IMR-90 (cell line): Measurements from ENCODE around the gene ITGA1. TPM values are rescaled to one million over a fixed set of nuclear protein-coding genes. Genes with fewer than 3 reads are reported as not detected.
A peak's percentile ranks its signal among the peaks of the same experiment; 100 is the strongest.

Source experiments
- ATAC-seq: fragments of 200-7000 bp; cut with Tn5 transposase; 2 replicates; pipeline ENCODE4 v1.9.1; 2020; ENCODE audit warnings: low read depth, mild to moderate bottlenecking, moderate library complexity
- BruUV-seq: library from RNA; stranded (reverse); fragments of 400-500 nt; replicated peaks from 2 replicates; lab custom pipeline; 2021; lab: Mats Ljungman, UMichigan
- CTCF ChIA-PET: fragments of 300-600 bp; formaldehyde crosslinking; extraction: SDS; loops from one replicate; lab custom pipeline; 2021; ENCODE audit warnings: antibody characterized with exemption; lab: Yijun Ruan, JAX
- POLR2A ChIA-PET: fragments of 300-600 bp; sonication (Branson Sonifier 250); formaldehyde crosslinking; loops from one replicate; lab custom pipeline; 2022; ENCODE audit warnings: antibody characterized with exemption; ENCODE audit not compliant: unreplicated experiment; lab: Charles Lee
- DNase-seq: peaks from one replicate; pipeline ENCODE4 v3.0.0; 2013
- H2AFZ ChIP-seq: replicated peaks from 2 replicates; pipeline ENCODE3; 2013; ENCODE audit warnings: low read length, mild to moderate bottlenecking; ENCODE audit not compliant: poor library complexity
- H2AK5ac ChIP-seq: 2 replicates; pipeline ENCODE4 v1.6.1; 2013; ENCODE audit warnings: low read depth, low read length, inconsistent platforms
- H2AK9ac ChIP-seq: replicated peaks from 2 replicates; pipeline ENCODE3; 2013; ENCODE audit warnings: mild to moderate bottlenecking, low read depth, low read length, moderate library complexity; ENCODE audit not compliant: poor library complexity
- H2BK120ac ChIP-seq: 2 replicates; pipeline ENCODE4 v1.6.1; 2013; ENCODE audit warnings: low read depth, low read length, inconsistent platforms
- H2BK15ac ChIP-seq: 3 replicates; pipeline ENCODE4 v1.6.1; 2013; ENCODE audit warnings: low read depth, low read length, inconsistent platforms
- H2BK20ac ChIP-seq: 2 replicates; pipeline ENCODE4 v1.6.1; 2013; ENCODE audit warnings: low read depth, mild to moderate bottlenecking, inconsistent platforms, low read length, moderate library complexity
- H2BK5ac ChIP-seq: 2 replicates; pipeline ENCODE4 v1.6.1; 2013; ENCODE audit warnings: mild to moderate bottlenecking, low read depth, low read length, inconsistent platforms; ENCODE audit not compliant: poor library complexity, severe bottlenecking
- H3K14ac ChIP-seq: replicated peaks from 2 replicates; pipeline ENCODE4 v1.6.1; 2013; ENCODE audit warnings: low read depth, low read length, inconsistent platforms
- H3K18ac ChIP-seq: 2 replicates; pipeline ENCODE4 v1.6.1; 2013; ENCODE audit warnings: low read depth, low read length, control low read depth
- H3K23ac ChIP-seq: 2 replicates; pipeline ENCODE4 v1.6.1; 2013; ENCODE audit warnings: low read depth, low read length, inconsistent platforms
- H3K27ac ChIP-seq: 2 replicates; pipeline ENCODE4 v1.5.1; 2013; ENCODE audit warnings: mild to moderate bottlenecking, control low read depth, low read length; ENCODE audit not compliant: insufficient read depth
- H3K27me3 ChIP-seq: 2 replicates; pipeline ENCODE4 v1.6.1; 2013; ENCODE audit warnings: low read length; ENCODE audit not compliant: control insufficient read depth, insufficient read depth
- H3K36me3 ChIP-seq: 2 replicates; pipeline ENCODE4 v1.6.1; 2013; ENCODE audit warnings: low read length, mixed read lengths; ENCODE audit not compliant: control insufficient read depth, insufficient read depth
- H3K4ac ChIP-seq: 2 replicates; pipeline ENCODE4 v1.6.1; 2013; ENCODE audit warnings: low read depth, low read length, inconsistent platforms
- H3K4me1 ChIP-seq: 2 replicates; pipeline ENCODE4 v1.6.1; 2013; ENCODE audit warnings: low read length, mixed read lengths; ENCODE audit not compliant: control insufficient read depth, insufficient read depth
- H3K4me2 ChIP-seq: 2 replicates; pipeline ENCODE4 v1.6.1; 2013; ENCODE audit warnings: low read depth, mild to moderate bottlenecking, control low read depth, low read length, moderate library complexity
- H3K4me3 ChIP-seq: 2 replicates; pipeline ENCODE4 v1.5.1; 2013; ENCODE audit warnings: low read depth, mild to moderate bottlenecking, control low read depth, low read length, moderate library complexity; ENCODE audit not compliant: insufficient read depth
- H3K56ac ChIP-seq: 2 replicates; pipeline ENCODE4 v1.6.1; 2013; ENCODE audit warnings: low read length, inconsistent platforms; ENCODE audit not compliant: insufficient read depth; ENCODE audit errors: extremely low read depth
- H3K79me1 ChIP-seq, 2 experiments: 2 replicates each; pipeline ENCODE4 v1.6.1; 2013; ENCODE audit warnings: low read length in 2 of 2, inconsistent platforms in 1 of 2, low read depth in 1 of 2
- H3K9ac ChIP-seq: 2 replicates; pipeline ENCODE4 v1.6.1; 2013; ENCODE audit warnings: low read depth, low read length, control low read depth
- H3K9me1 ChIP-seq: 2 replicates; pipeline ENCODE4 v1.6.1; 2013; ENCODE audit warnings: low read length, inconsistent platforms; ENCODE audit not compliant: insufficient read depth
- H3K9me3 ChIP-seq: 2 replicates; pipeline ENCODE4 v1.6.1; 2013; ENCODE audit warnings: low read length; ENCODE audit not compliant: control insufficient read depth, insufficient read depth
- H4K20me1 ChIP-seq: 2 replicates; pipeline ENCODE4 v1.6.1; 2013; ENCODE audit warnings: low read length, inconsistent platforms; ENCODE audit not compliant: insufficient read depth
- H4K5ac ChIP-seq: 2 replicates; pipeline ENCODE4 v1.6.1; 2013; ENCODE audit warnings: mild to moderate bottlenecking, low read depth, low read length, control low read depth
- H4K8ac ChIP-seq, 2 experiments: 2 replicates each; pipeline ENCODE4 v1.6.1; 2013; ENCODE audit warnings: low read depth in 2 of 2, low read length in 2 of 2, control low read depth in 1 of 2, inconsistent platforms in 1 of 2
- H4K91ac ChIP-seq: 2 replicates; pipeline ENCODE4 v1.6.1; 2013; ENCODE audit warnings: low read depth, low read length, inconsistent platforms; ENCODE audit not compliant: insufficient read depth
- CEBPB ChIP-seq: IDR thresholded peaks from 2 replicates; pipeline ENCODE4 v1.6.1; 2012; ENCODE audit warnings: low read depth, low read length, improper control_type of control experiment
- MAFK ChIP-seq: IDR thresholded peaks from 2 replicates; pipeline ENCODE4 v1.6.1; 2012; ENCODE audit warnings: low read depth, low read length, improper control_type of control experiment
- WGBS, 2 experiments: methylation state at CpG; one replicate each; pipeline versions ENCODE4 v1.1.5 to v1.1.7; 2013; ENCODE audit warnings: missing lambda C conversion rate in 2 of 2; ENCODE audit not compliant: insufficient read length in 1 of 2; ENCODE audit errors: extremely low coverage in 2 of 2; 5-methylcytosine and 5-hydroxymethylcytosine counted together
- dilution Hi-C: fragments of 300-500 bp; cut with HindIII; formaldehyde crosslinking; loops from one replicate; pipeline ENCODE4 v1.14.3; 2018; ENCODE audit warnings: low sequenced_read_pairs; ENCODE audit not compliant: unreplicated experiment
- in situ Hi-C: fragments of 300-500 bp; cut with MboI; formaldehyde crosslinking; loops from 3 replicates; pipeline ENCODE4 v1.14.3; 2019; ENCODE audit warnings: low sequenced_read_pairs, inconsistent platforms, mixed read lengths
- intact Hi-C: fragments of 100-400 bp; cut with micrococcal nuclease; formaldehyde crosslinking; loops from 2 replicates; pipeline ENCODE4 v1.10.0; 2022
- polyA plus RNA-seq, 3 experiments: library from polyadenylated mRNA; depleted of rRNA; stranded (reverse); fragments of >200 nt; gene quantifications; 2 replicates each; pipeline ENCODE4 v1.2.3, GENCODE V29; 2012; ENCODE audit warnings: low replicate concordance in 1 of 3
- total RNA-seq: library from RNA; depleted of rRNA; stranded (reverse); fragments of >200 nt; gene quantifications from 2 replicates; pipeline ENCODE4 v1.2.3, GENCODE V29; 2012
- TF ChIP-seq, protein P1 (sequence below): fragments of 150-350 bp; IDR thresholded peaks from 2 replicates; pipeline ENCODE4 v1.6.1; 2016; ENCODE audit warnings: low read depth, mild to moderate bottlenecking, low read length, moderate library complexity, borderline replicate concordance

Gene ITGA1
- total and polyA plus RNA-seq, 2 of the 4 experiments (the other 2 are of a cell fraction): 22.3 to 95.2 TPM

GRCh38 chr5:52868417-52868816 is 80.7 kb downstream of the ITGA1 start:
- no peak overlapping the region for H2AK9ac ChIP-seq
- CTCF ChIA-PET: interaction anchor here (0.7 kb wide), 1 partner anchor 59 kb away, joined by 3 read pairs; no protein-coding TSS in a partner anchor
- H4K91ac ChIP-seq: peak overlapping the region; percentile 71
- 0 out of 3 replicates have a peak overlapping the region, but pooled peaks have one; percentile 50 for H2BK15ac ChIP-seq
- H3K4me3 ChIP-seq: no peak overlapping the region
- peak overlapping the region in 1 of 2 experiments; percentile 55; a peak in 2 of 4 replicates for H4K8ac ChIP-seq
- H3K56ac ChIP-seq: no peak overlapping the region; the same call in 1 of the 2 replicates
- peaks cover 12% of the 10 kb centered on the region for H3K4me1 ChIP-seq
- peaks cover 14 to 36% of the 10 kb centered on the region in 2 experiments for H3K79me1 ChIP-seq
- DNase-seq (no peak), ATAC-seq (no peak)
- peaks cover 10% of the 10 kb centered on the region for H3K36me3 ChIP-seq
- peak overlapping the region; percentile 48; the same call in 1 of the 2 replicates for H2AK5ac ChIP-seq
- no peaks in the 10 kb centered on the region for H4K20me1 ChIP-seq
- in situ Hi-C loops (no loop called here), dilution Hi-C loops (no loop called here), intact Hi-C loops (no loop called here)
- POLR2A ChIA-PET: no interaction called here
- H3K4ac ChIP-seq: peak overlapping the region; percentile 70
- peak overlapping the region; percentile 61 for H4K5ac ChIP-seq
- no peaks in the 10 kb centered on the region for H3K27me3 ChIP-seq
- no peak overlapping the region for H3K14ac ChIP-seq
- WGBS, 2 experiments: no CpG with 5 or more reads among the region's 2 CpGs
- H3K9me1 ChIP-seq: peaks cover 9% of the 10 kb centered on the region
- H2BK20ac ChIP-seq: peak overlapping the region; percentile 63; the same call in 1 of the 2 replicates
- no peak for TF ChIP-seq CEBPB
- TF ChIP-seq, protein P1, sequence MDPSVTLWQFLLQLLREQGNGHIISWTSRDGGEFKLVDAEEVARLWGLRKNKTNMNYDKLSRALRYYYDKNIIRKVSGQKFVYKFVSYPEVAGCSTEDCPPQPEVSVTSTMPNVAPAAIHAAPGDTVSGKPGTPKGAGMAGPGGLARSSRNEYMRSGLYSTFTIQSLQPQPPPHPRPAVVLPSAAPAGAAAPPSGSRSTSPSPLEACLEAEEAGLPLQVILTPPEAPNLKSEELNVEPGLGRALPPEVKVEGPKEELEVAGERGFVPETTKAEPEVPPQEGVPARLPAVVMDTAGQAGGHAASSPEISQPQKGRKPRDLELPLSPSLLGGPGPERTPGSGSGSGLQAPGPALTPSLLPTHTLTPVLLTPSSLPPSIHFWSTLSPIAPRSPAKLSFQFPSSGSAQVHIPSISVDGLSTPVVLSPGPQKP: no peak
- no peak for TF ChIP-seq MAFK
- H3K9ac ChIP-seq: no peak overlapping the region
- H2BK5ac ChIP-seq: peak overlapping the region; percentile 52
- no peaks in the 10 kb centered on the region for H3K9me3 ChIP-seq
- no peak overlapping the region for H2AFZ ChIP-seq
- H3K18ac ChIP-seq: peak overlapping the region; percentile 80; the same call in 1 of the 2 replicates
- H3K4me2 ChIP-seq: no peak overlapping the region
- BruUV-seq: no TSS peak
- H3K27ac ChIP-seq: no peak overlapping the region
- peak overlapping the region; percentile 39 for H2BK120ac ChIP-seq
- peak overlapping the region; percentile 65 for H3K23ac ChIP-seq
